ENCODE data around the gene TNIP1.

TNIP1 gene

GRCh38 chr5:151039665-151040064 is 41.2 kb downstream of the TNIP1 start:
- DNase-seq (ENCODE audit: low read depth): no peak

- no peak for DNase-seq (ENCODE audit: low read depth)
These were observed 42.0 kb downstream of the TNIP1 start for GRCh38 chr5:151038801-151039238.

GRCh38 chr5:151038412-151038745 is 42.5 kb downstream of the TNIP1 start:
- no peak for DNase-seq (ENCODE audit: low read depth)

GRCh38 chr5:151037561-151038411 is 43.0 kb downstream of the TNIP1 start:
- no peak for DNase-seq (ENCODE audit: low read depth)

- no peak for DNase-seq (ENCODE audit: low read depth)
These were observed 44.3 kb downstream of the TNIP1 start for GRCh38 chr5:151036556-151036955.

GRCh38 chr5:151034422-151035379 is 46.1 kb downstream of the TNIP1 start:
- DNase-seq (ENCODE audit: low read depth): no peak

GRCh38 chr5:151033217-151033934 is 47.5 kb downstream of the TNIP1 start:
- DNase-seq (ENCODE audit: low read depth): no peak

GRCh38 chr5:151031554-151031953 is 49.3 kb downstream of the TNIP1 start:
- no peak for DNase-seq (ENCODE audit: low read depth)

GRCh38 chr5:151030379-151030778 is 50.5 kb downstream of the TNIP1 start:
- no peak for DNase-seq (ENCODE audit: low read depth)

GRCh38 chr5:151030056-151030336 is 50.8 kb downstream of the TNIP1 start:
- no peak for DNase-seq (ENCODE audit: low read depth)

GRCh38 chr5:151029179-151030055 is 51.4 kb downstream of the TNIP1 start:
- no peak for DNase-seq (ENCODE audit: low read depth)

- no peak for DNase-seq (ENCODE audit: low read depth)
These were observed 52.1 kb downstream of the TNIP1 start for GRCh38 chr5:151028717-151029116.

GRCh38 chr5:151027961-151028479 is 52.8 kb downstream of the TNIP1 start:
- DNase-seq (ENCODE audit: low read depth): no peak

GRCh38 chr5:151026679-151027078 is 54.2 kb downstream of the TNIP1 start:
- no peak for DNase-seq (ENCODE audit: low read depth)

- DNase-seq (ENCODE audit: low read depth): no peak
These were observed 54.7 kb downstream of the TNIP1 start for GRCh38 chr5:151026088-151026487.

- no peak for DNase-seq (ENCODE audit: low read depth)
These were observed 55.6 kb downstream of the TNIP1 start for GRCh38 chr5:151025250-151025606.

GRCh38 chr5:151024440-151025249 is 56.2 kb downstream of the TNIP1 start:
- DNase-seq (ENCODE audit: low read depth): no peak

- no peak for DNase-seq (ENCODE audit: low read depth)
These were observed 57.2 kb downstream of the TNIP1 start for GRCh38 chr5:151023651-151024050.

GRCh38 chr5:151023047-151023615 is 57.7 kb downstream of the TNIP1 start:
- DNase-seq (ENCODE audit: low read depth): no peak

- DNase-seq (ENCODE audit: low read depth): no peak
These were observed 58.3 kb downstream of the TNIP1 start for GRCh38 chr5:151022511-151023018.
